Measurements from ENCODE around the gene LTB4R2.

GRCh38 chr14:24286996-24287395 lies 22.9 kb upstream of the LTB4R2 start:
- no peak for TF ChIP-seq POLR2A (IDR thresholded peaks at IDR 0.05)
- TF ChIP-seq CTCF (IDR thresholded peaks at IDR 0.05): no peak

Measured in right lobe of liver (tissue), 4 donors.